IgD-negative memory B cell (primary cell): Measurements from ENCODE around the gene RNLS. TPM values are rescaled to one million over a fixed set of nuclear protein-coding genes. Genes with fewer than 3 reads are reported as not detected.

Source experiments
- H3K27ac Mint-ChIP-seq, 3 donors: one replicate each; pipeline ENCODE4 v1.8.0; 2020 to 2022; ENCODE audit warnings: mild to moderate bottlenecking in 3 of 3, mixed read lengths in 3 of 3, moderate library complexity in 1 of 3
- H3K27me3 Mint-ChIP-seq: one replicate; pipeline ENCODE4 v1.8.0; 2021; ENCODE audit warnings: mixed read lengths
- H3K36me3 Mint-ChIP-seq: one replicate; pipeline ENCODE4 v1.8.0; 2020; ENCODE audit warnings: mild to moderate bottlenecking, mixed read lengths
- H3K4me1 Mint-ChIP-seq, 3 donors: one replicate each; pipeline ENCODE4 v1.8.0; 2020 to 2022; ENCODE audit warnings: mixed read lengths in 3 of 3, mild to moderate bottlenecking in 1 of 3
- H3K4me3 Mint-ChIP-seq, 4 donors: one replicate each; pipeline ENCODE4 v1.8.0; 2020 to 2022; ENCODE audit warnings: mild to moderate bottlenecking in 4 of 4, mixed read lengths in 4 of 4, moderate library complexity in 3 of 4
- H3K9me3 Mint-ChIP-seq, 3 donors: one replicate each; pipeline ENCODE4 v1.8.0; 2020 to 2021; ENCODE audit warnings: mixed read lengths in 3 of 3, mild to moderate bottlenecking in 1 of 3
- polyA plus RNA-seq: library from polyadenylated mRNA; unstranded; fragments of 300-500 nt; fragmentation: Illumina TruSeq; gene quantifications from one replicate; pipeline ENCODE4 v1.2.3, GENCODE V29; 2021

The RNLS gene
- polyA plus RNA-seq, 1 donor from 2014 or later: 6.8 TPM

DNA sequence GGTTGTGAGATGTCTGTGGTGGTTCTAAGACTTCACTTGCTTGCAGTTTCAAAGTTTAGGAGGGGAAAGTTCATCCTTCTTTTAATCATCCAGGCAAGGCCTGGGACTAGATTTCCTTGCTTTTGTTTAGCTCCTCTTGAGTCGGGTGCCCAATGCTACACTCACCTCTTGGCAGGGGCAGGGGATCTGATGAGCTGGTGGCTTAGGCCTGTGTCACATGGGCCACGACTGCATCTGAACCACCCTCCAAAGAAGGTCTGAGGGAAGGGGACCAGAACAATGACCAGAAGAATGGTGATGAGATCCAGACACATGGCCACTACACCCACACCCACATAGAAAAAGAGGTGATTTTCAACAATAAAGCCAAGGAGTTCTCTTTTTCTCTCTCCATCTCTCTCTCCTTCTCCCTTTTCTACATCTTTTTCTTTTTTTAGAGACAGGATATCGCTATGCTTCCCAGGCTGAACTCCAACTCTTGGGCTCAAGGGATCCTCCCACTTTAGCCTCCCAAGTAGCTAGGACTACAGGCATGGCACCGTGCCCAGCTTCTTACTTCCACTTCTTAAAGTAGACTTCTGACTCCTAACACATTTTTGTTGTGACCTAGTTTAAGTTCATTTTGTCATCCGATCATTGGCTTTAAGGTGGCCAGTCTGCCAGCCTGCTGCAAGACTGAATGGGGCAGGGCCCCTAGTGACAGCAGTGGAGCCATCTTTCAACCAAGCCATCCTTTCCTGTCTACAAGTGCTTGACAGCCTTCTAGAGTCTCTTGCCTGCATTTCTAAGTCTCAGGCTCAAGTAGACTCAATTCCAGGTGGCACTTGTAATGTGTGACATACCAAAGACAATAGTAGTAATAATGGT lies 350.9 kb downstream of the RNLS start:
- Mint-ChIP-seq H3K27ac (no peak overlapping the region), H3K27me3 (peaks cover 4% of the 10 kb centered on the region)

DNA sequence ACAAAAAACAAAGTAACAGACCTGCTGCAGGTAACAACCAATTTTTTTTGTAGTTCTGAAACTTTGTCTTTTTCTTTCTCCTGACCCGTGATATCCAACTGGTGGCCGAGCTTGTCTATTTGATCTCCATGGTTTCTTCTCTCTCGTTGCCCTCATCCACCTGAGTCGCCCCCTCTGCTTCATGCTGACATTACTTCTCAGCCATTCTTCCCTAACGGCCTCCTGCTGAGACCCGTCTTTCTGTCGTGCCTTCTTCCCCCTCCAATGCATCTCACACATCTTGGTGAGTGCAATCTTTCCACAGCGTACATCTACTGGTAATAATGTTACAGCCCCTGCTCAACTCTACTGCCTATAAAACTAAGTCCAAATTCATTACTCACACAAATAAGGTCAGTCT lies 352.9 kb downstream of the RNLS start:
- peaks cover 4% of the 10 kb centered on the region for H3K27me3 Mint-ChIP-seq
- H3K4me1 Mint-ChIP-seq: peaks cover 0 to 2% (median 0%) of the 10 kb centered on the region in 3 donors
- H3K4me3 Mint-ChIP-seq: no peak overlapping the region
- no peak overlapping the region for H3K27ac Mint-ChIP-seq
- peaks cover 0 to 3% (median 3%) of the 10 kb centered on the region in 3 donors for H3K9me3 Mint-ChIP-seq
- H3K36me3 Mint-ChIP-seq: peaks cover 4% of the 10 kb centered on the region

More for the DNA sequence above, 350.9 kb downstream of the RNLS start:
- H3K4me3 Mint-ChIP-seq: no peak overlapping the region
- peaks cover 0 to 3% (median 3%) of the 10 kb centered on the region in 3 donors for H3K9me3 Mint-ChIP-seq
- H3K36me3 Mint-ChIP-seq: peaks cover 4% of the 10 kb centered on the region
- peaks cover 0 to 2% (median 0%) of the 10 kb centered on the region in 3 donors for H3K4me1 Mint-ChIP-seq

DNA sequence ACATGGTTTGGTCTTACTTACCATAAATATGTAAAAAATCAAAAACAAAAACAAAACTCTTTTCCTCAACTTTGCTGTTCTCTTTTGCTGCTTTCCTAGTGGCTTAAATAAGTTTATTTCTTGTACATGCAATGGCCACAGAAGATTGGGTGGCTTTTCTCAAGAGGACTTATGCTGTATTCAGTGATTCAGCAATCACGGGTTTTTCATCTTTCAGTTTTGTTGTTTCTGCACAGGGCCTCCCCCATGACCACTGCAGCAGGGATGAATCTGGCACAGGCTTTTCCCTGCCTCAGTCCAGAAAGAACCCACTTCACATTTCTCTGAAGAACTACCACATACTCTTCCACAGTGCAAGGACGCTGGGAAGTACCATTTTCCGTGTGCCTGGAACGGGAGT lies 355.0 kb downstream of the RNLS start:
- Mint-ChIP-seq H3K27me3 (no peaks in the 10 kb centered on the region), H3K9me3 (peaks cover 0 to 3% (median 0%) of the 10 kb centered on the region in 3 donors), H3K4me3 (no peak overlapping the region)

DNA sequence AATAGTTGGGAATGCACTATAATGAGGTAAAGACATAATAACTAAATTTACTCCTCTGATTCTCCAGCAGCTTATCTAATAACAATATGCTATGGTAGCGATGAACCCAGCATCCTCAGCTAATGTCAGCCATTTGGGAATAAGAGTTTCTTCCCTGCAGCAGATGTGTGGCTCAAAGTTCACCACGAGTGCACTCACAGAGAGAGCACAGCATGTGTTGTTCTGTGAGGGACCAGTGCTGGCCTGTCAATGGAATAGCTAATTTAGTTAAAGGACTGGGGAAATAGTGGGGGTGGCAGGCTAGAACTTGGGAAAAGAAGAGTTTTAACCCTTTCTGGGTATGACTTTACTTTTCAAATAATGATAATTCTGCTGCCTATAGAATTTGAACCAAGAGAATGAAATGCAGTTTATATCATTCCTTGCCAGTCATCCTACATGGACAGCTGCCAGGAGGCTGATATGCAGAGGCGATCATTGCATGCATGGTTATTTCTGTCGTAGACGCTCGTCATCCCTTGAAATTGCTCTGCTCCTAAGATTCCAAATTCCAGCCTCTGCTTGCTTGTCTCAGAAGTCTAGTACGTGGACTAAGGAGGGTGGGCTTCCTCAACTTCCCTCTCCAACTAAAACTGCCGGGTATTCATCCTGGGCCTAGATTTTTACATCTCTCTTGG lies 355.6 kb downstream of the RNLS start:
- Mint-ChIP-seq H3K27ac (no peak overlapping the region), H3K36me3 (peaks cover 2% of the 10 kb centered on the region), H3K27me3 (no peaks in the 10 kb centered on the region), H3K4me1 (peaks cover 0 to 2% (median 0%) of the 10 kb centered on the region in 3 donors), H3K4me3 (no peak overlapping the region), H3K9me3 (peaks cover 0 to 3% (median 0%) of the 10 kb centered on the region in 3 donors)

More for the DNA sequence above, 355.0 kb downstream of the RNLS start:
- peaks cover 2% of the 10 kb centered on the region for H3K36me3 Mint-ChIP-seq
- peaks cover 0 to 2% (median 0%) of the 10 kb centered on the region in 3 donors for H3K4me1 Mint-ChIP-seq
- H3K27ac Mint-ChIP-seq: no peak overlapping the region

DNA sequence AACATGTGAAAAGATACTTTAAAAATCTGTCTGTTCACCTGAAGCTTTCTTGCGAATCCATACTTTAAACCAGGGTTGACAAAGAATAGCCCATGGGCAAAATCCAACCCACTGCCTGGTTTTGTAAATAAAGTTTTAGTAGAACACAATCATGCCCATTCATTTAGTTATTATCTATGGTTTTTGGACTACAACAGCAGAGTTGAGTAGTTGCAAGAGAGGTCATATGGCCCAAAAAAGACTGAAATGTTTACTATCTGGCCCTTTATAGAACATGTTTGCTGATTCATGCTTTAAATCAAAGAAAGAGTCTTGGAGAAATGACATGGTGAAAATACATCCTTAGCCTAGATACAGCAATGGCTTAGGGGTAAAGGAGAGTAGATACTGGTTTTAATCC lies 356.2 kb downstream of the RNLS start:
- Mint-ChIP-seq H3K4me1 (peaks cover 0 to 2% (median 0%) of the 10 kb centered on the region in 3 donors), H3K27ac (no peak overlapping the region), H3K4me3 (no peak overlapping the region), H3K36me3 (peaks cover 2% of the 10 kb centered on the region), H3K27me3 (no peaks in the 10 kb centered on the region), H3K9me3 (peaks cover 0 to 3% (median 0%) of the 10 kb centered on the region in 3 donors)

DNA sequence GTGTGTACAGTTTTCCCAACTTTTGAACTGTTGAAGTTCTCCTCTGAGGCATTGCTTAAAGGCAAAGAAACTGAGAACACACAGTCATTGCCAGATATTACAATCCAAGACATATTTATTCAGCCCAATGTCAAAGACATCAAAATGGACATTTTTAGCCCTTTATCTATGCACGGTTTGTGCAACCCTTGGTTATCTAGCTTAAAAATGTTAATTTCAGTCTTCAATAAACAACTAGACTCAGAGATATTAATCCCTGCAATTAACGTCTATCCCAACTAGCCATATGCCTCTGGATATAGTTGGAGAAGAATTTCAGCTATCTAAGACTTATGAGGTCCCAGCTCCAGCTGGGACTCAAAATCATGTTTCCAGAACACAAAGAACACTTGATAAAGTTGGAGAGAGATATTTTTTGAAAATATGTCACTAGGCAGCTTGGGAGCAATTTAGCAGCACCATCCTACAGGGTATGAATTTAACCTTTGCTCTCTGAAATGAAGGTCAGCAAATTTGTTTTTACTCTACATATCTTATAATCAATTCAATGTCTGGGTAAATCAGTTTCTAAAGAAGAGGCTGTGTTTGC lies 357.0 kb downstream of the RNLS start:
- no peak overlapping the region for H3K27ac Mint-ChIP-seq
- H3K36me3 Mint-ChIP-seq: peaks cover 2% of the 10 kb centered on the region
- peaks cover 0 to 3% (median 0%) of the 10 kb centered on the region in 3 donors for H3K9me3 Mint-ChIP-seq
- no peak overlapping the region for H3K4me3 Mint-ChIP-seq
- no peaks in the 10 kb centered on the region for H3K27me3 Mint-ChIP-seq
- H3K4me1 Mint-ChIP-seq: peaks cover 0 to 2% (median 0%) of the 10 kb centered on the region in 3 donors

Other genes starting within 250 kb of the RNLS start
- not detected for gene LIPJ, start 3.4 kb upstream of the RNLS start, polyA plus RNA-seq
- gene LIPF, start 81.1 kb upstream of the RNLS start, polyA plus RNA-seq: not detected
- not detected for gene LIPK, start 122.9 kb upstream of the RNLS start, polyA plus RNA-seq
- gene LIPN, start 176.7 kb upstream of the RNLS start, polyA plus RNA-seq: 0.31 TPM
- gene LIPM, start 219.4 kb upstream of the RNLS start, polyA plus RNA-seq: not detected